Measurements from ENCODE around the gene SLC24A3. TPM values are rescaled to one million over a fixed set of nuclear protein-coding genes. Genes with fewer than 3 reads are reported as not detected.

The SLC24A3 gene
- total RNA-seq, 2 donors from 2014 or later: not detected

GRCh38 chr20:19321176-19321575 lies 108.7 kb downstream of the SLC24A3 start:
- Mint-ChIP-seq H3K27ac (no peak overlapping the region), H3K4me1 (no peaks in the 10 kb centered on the region), H3K4me3 (no peak overlapping the region), H3K9me3 (no peaks in the 10 kb centered on the region), H3K27me3 (peaks cover 3% of the 10 kb centered on the region), H3K36me3 (ENCODE audit: low read depth) (no peaks in the 10 kb centered on the region)
- ATAC-seq (replicated peaks): no peak

DNA sequence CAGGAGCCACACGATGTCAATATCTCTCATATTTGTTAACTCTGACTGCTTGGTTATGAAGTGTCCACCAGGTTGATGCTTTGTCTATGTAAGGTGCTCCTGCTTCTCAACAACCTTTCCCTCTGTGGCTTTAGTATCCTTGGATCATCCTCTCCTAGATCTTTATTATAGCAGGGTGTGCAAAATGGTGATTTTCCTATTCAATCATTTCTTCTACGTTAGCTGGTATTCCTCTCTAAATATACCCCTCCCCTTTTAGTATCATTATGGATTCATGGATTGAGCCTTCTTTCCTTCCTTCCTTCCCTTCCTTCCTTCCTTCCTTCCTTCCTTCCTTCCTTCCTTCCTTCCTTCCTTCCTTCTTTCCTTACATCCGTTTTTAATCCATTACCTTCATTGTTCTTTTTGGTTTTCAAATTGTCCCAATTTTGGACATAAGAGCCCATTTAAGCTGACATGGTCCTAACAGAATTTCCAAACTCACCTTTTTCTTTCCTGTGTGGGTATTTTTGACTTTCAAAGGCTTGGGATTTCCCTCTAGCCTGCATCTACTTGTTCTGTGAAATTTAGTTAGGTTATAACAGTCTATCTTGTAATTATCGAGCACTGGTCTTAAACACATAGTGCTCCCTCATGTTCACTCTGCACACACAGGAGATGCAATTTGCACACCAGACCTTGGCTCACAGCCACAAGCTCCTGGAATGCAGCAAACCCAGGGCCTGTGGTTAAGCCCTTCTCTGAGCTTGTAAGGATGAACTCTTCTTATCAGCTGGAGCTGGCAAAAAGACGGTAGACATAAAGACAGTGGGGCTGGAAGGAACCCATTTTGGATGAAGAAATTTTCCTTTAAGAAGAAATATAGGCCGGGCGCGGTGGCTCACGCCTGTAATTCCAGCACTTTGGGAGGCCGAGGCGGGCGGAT lies 109.9 kb downstream of the SLC24A3 start:
- H3K27ac Mint-ChIP-seq: no peak overlapping the region
- H3K4me1 Mint-ChIP-seq: no peaks in the 10 kb centered on the region
- no peak for ATAC-seq (replicated peaks)
- no peak overlapping the region for H3K4me3 Mint-ChIP-seq
- H3K9me3 Mint-ChIP-seq: no peaks in the 10 kb centered on the region
- no peaks in the 10 kb centered on the region for H3K36me3 Mint-ChIP-seq (ENCODE audit: low read depth)
- H3K27me3 Mint-ChIP-seq: peaks cover 3% of the 10 kb centered on the region

DNA sequence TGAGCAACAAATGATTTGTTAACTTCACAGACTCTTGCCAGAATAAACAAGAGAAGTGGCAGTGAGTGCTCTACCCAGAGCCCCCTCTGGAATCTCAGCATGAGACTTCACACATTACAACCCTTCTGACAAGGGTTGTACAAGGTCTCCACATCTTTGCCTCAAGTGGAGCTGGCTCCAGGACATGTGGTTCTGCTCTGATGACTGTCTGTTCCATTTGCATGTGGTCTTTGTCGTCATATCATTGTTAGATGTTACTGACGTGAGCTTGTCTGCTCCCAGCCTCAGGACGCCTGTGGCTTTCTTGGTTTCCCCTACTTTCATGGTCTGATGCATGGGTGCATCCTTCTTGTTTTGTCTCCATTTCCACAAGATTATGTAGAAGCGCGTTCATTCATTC lies 115.0 kb downstream of the SLC24A3 start:
- H3K36me3 Mint-ChIP-seq (ENCODE audit: low read depth): no peaks in the 10 kb centered on the region
- H3K27me3 Mint-ChIP-seq: peaks cover 10% of the 10 kb centered on the region
- no peak for ATAC-seq (replicated peaks)
- peaks cover 14% of the 10 kb centered on the region for H3K9me3 Mint-ChIP-seq
- no peak overlapping the region for H3K27ac Mint-ChIP-seq
- no peak overlapping the region for H3K4me3 Mint-ChIP-seq
- peaks cover 6% of the 10 kb centered on the region for H3K4me1 Mint-ChIP-seq

DNA sequence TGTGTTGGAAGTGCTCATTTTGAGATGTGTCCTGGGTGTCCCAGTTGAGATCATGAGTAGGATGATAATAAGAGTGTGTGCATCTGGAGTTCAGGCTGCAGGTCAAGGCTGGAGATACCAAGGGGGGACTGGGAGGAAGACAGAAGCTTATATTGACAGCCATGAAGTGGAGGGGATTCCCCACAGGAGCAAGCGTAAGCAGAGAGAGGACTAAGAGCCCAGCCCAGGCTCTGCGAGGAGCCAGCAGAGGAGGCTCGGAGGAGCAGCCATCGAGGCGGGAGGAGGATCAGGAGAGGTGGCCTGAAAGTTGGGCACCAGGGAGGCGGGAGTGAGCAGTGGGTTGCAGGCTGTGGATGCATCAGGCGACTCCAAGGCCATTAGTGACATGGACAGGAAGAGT lies 116.2 kb downstream of the SLC24A3 start:
- H3K36me3 Mint-ChIP-seq (ENCODE audit: low read depth): no peaks in the 10 kb centered on the region
- no peak for ATAC-seq (replicated peaks)

GRCh38 chr20:19330038-19330437 lies 117.6 kb downstream of the SLC24A3 start:
- no peak overlapping the region for H3K4me3 Mint-ChIP-seq
- H3K4me1 Mint-ChIP-seq: peaks cover 6% of the 10 kb centered on the region
- H3K36me3 Mint-ChIP-seq (ENCODE audit: low read depth): no peaks in the 10 kb centered on the region
- no peak for ATAC-seq (replicated peaks)
- peaks cover 10% of the 10 kb centered on the region for H3K27me3 Mint-ChIP-seq
- H3K27ac Mint-ChIP-seq: no peak overlapping the region
- H3K9me3 Mint-ChIP-seq: peaks cover 14% of the 10 kb centered on the region

More for the DNA sequence above, 116.2 kb downstream of the SLC24A3 start:
- peaks cover 14% of the 10 kb centered on the region for H3K9me3 Mint-ChIP-seq
- H3K27me3 Mint-ChIP-seq: peaks cover 10% of the 10 kb centered on the region
- H3K27ac Mint-ChIP-seq: no peak overlapping the region
- no peak overlapping the region for H3K4me3 Mint-ChIP-seq
- H3K4me1 Mint-ChIP-seq: peaks cover 6% of the 10 kb centered on the region

DNA sequence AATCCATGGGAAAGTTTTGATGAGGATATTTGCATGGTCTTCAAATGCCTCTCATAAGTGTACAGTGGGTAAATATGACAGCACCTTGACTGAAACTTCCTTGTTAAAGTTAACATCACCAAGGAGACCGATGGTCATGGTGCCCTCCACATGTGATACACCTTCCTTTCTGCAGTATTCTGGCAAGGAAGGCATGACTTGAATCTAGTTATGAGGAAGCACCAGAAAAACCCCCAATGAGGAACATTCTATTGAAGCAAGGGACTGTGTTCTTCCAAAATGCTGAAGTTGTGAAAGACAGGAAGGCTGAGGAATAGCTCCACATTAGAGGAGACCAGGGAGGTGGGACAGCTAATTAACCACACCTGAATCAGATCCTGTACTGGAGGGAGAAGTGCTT lies 118.3 kb downstream of the SLC24A3 start:
- Mint-ChIP-seq H3K4me3 (no peak overlapping the region), H3K4me1 (peaks cover 6% of the 10 kb centered on the region), H3K36me3 (ENCODE audit: low read depth) (no peaks in the 10 kb centered on the region), H3K27me3 (peaks cover 10% of the 10 kb centered on the region), H3K9me3 (peaks cover 14% of the 10 kb centered on the region), H3K27ac (no peak overlapping the region)
- no peak for ATAC-seq (replicated peaks)

GRCh38 chr20:19333563-19333962 lies 121.1 kb downstream of the SLC24A3 start:
- Mint-ChIP-seq H3K27me3 (peaks cover 10% of the 10 kb centered on the region), H3K4me3 (no peak overlapping the region), H3K4me1 (peaks cover 3% of the 10 kb centered on the region), H3K27ac (no peak overlapping the region), H3K9me3 (peaks cover 8% of the 10 kb centered on the region), H3K36me3 (ENCODE audit: low read depth) (no peaks in the 10 kb centered on the region)
- ATAC-seq (replicated peaks): no peak

GRCh38 chr20:19335341-19335740 lies 122.9 kb downstream of the SLC24A3 start:
- H3K36me3 Mint-ChIP-seq (ENCODE audit: low read depth): no peaks in the 10 kb centered on the region
- H3K9me3 Mint-ChIP-seq: peaks cover 5% of the 10 kb centered on the region
- H3K4me3 Mint-ChIP-seq: no peak overlapping the region
- ATAC-seq (replicated peaks): no peak
- H3K27me3 Mint-ChIP-seq: peaks cover 11% of the 10 kb centered on the region
- H3K27ac Mint-ChIP-seq: no peak overlapping the region
- H3K4me1 Mint-ChIP-seq: no peaks in the 10 kb centered on the region

GRCh38 chr20:19335916-19336315 lies 123.5 kb downstream of the SLC24A3 start:
- Mint-ChIP-seq H3K9me3 (peaks cover 5% of the 10 kb centered on the region), H3K27me3 (peaks cover 11% of the 10 kb centered on the region), H3K4me3 (no peak overlapping the region), H3K36me3 (ENCODE audit: low read depth) (no peaks in the 10 kb centered on the region), H3K27ac (no peak overlapping the region), H3K4me1 (no peaks in the 10 kb centered on the region)
- ATAC-seq (replicated peaks): no peak

GRCh38 chr20:19336631-19337030 lies 124.2 kb downstream of the SLC24A3 start:
- no peak for ATAC-seq (replicated peaks)
- H3K9me3 Mint-ChIP-seq: no peaks in the 10 kb centered on the region
- H3K27ac Mint-ChIP-seq: no peak overlapping the region
- peaks cover 7% of the 10 kb centered on the region for H3K27me3 Mint-ChIP-seq
- no peaks in the 10 kb centered on the region for H3K4me1 Mint-ChIP-seq
- no peak overlapping the region for H3K4me3 Mint-ChIP-seq
- no peaks in the 10 kb centered on the region for H3K36me3 Mint-ChIP-seq (ENCODE audit: low read depth)

DNA sequence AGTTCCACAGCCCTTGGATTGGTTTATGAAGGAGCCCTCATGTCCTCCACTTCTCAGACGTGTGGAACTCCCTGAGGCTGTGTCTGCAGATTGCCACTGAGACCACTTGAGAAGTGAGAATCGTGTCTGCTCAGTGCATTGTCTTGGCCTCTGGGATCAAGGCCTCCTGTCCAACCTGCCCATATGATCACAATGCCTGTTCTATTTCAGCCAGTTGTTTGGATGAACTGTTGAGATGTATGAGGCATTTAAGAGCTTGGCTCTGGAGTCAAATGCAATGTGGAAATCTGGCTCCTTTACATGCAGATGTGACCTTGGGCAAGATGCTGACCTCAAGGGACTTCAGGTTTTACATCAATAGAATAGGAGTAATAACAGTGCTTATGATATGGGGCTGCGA lies 125.9 kb downstream of the SLC24A3 start:
- Mint-ChIP-seq H3K4me3 (no peak overlapping the region), H3K36me3 (ENCODE audit: low read depth) (no peaks in the 10 kb centered on the region), H3K4me1 (no peaks in the 10 kb centered on the region), H3K9me3 (no peaks in the 10 kb centered on the region), H3K27ac (no peak overlapping the region), H3K27me3 (peaks cover 10% of the 10 kb centered on the region)
- ATAC-seq (replicated peaks): no peak

DNA sequence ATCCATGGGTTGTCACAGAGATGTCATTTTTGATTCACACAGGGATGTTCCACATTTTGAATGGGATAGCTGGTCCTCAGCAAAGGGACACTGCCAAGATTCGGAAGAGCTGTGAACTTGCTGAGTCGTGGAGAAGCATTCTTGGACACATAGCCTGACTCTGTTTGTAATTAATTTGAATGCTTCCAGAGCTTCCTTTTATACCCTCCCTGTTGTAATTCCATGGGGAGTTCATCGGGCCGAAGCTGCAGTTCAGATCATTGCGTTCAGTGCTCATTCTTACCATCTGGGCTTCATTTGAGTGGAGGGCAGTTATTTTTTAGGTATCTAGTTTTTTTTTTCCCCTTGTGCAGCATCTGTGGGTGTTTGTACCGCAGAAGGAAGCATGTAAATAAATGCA lies 126.5 kb downstream of the SLC24A3 start:
- Mint-ChIP-seq H3K27me3 (peaks cover 10% of the 10 kb centered on the region), H3K27ac (no peak overlapping the region), H3K9me3 (no peaks in the 10 kb centered on the region), H3K4me3 (no peak overlapping the region), H3K4me1 (no peaks in the 10 kb centered on the region), H3K36me3 (ENCODE audit: low read depth) (no peaks in the 10 kb centered on the region)
- no peak for ATAC-seq (replicated peaks)

DNA sequence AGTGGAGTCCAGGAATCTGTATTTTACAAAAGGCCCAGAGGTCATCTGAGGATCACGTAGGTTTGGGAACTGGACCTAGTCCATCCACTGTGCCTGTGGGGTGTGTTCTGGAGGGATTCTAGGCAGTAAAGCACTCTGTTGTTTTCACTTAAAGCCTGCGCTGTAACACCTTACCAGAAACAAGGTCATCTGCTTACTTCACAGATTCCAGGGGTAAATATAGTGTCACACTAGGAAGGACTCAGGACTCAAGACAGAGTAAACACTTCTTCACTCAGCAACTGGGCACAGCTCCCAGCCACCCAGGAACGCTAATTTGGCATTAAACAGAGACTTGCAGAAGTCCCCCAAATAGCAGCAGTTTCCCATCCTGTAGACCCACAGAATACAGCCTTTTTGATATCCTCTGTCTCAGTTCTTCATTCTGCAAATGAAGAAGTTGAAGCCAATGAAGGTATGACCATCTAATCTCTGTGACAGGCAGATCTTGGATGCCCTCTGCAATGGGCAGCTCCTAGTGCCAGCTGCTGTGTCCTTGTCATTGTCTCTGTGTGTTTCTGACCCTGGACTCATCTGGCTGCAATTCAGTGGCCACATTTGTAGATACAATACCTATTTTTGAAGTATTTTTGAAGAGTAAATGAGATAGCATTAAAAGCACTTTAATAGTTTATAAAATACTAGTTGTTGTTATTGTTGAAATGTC lies 129.1 kb downstream of the SLC24A3 start:
- Mint-ChIP-seq H3K4me3 (no peak overlapping the region), H3K4me1 (no peaks in the 10 kb centered on the region), H3K9me3 (no peaks in the 10 kb centered on the region), H3K27ac (no peak overlapping the region), H3K27me3 (peaks cover 10% of the 10 kb centered on the region), H3K36me3 (ENCODE audit: low read depth) (no peaks in the 10 kb centered on the region)
- ATAC-seq (replicated peaks): no peak

- no peak overlapping the region for H3K27ac Mint-ChIP-seq
- no peaks in the 10 kb centered on the region for H3K9me3 Mint-ChIP-seq
- peaks cover 3% of the 10 kb centered on the region for H3K27me3 Mint-ChIP-seq
- ATAC-seq (replicated peaks): no peak
- no peaks in the 10 kb centered on the region for H3K4me1 Mint-ChIP-seq
- no peaks in the 10 kb centered on the region for H3K36me3 Mint-ChIP-seq (ENCODE audit: low read depth)
- no peak overlapping the region for H3K4me3 Mint-ChIP-seq
These were observed 131.9 kb downstream of the SLC24A3 start for GRCh38 chr20:19344341-19344740.

DNA sequence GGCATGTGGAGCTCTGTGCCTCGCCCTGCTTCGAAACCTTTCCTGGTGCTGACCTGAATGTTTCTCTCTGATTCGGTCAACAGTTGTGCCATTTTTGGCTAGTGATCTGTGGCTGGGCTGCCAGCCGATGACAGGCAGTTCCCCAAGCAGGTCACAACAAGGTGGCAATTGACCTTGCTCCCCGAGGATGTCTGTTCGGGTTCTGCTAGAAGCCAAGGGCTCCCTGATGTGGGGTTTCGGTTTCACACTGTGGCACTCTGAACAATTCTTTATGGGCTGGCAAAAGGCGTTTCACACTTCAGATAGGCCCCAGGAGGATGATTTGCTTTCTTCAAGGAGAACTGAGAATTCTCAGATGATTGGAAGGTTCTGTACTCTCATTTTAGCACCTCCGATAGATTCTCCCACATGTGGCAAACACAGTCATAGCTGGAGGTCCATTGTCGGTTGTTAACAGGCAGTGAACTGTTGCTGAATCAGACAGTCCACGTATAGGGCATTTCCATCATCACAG lies 135.6 kb downstream of the SLC24A3 start:
- H3K27ac Mint-ChIP-seq: no peak overlapping the region
- no peak overlapping the region for H3K4me3 Mint-ChIP-seq
- H3K9me3 Mint-ChIP-seq: peaks cover 5% of the 10 kb centered on the region
- H3K36me3 Mint-ChIP-seq (ENCODE audit: low read depth): no peaks in the 10 kb centered on the region
- ATAC-seq (replicated peaks): no peak
- no peaks in the 10 kb centered on the region for H3K4me1 Mint-ChIP-seq
- H3K27me3 Mint-ChIP-seq: no peaks in the 10 kb centered on the region
